K562 (cell line): Measurements from ENCODE around the gene SLC25A53. TPM values are rescaled to one million over a fixed set of nuclear protein-coding genes. Genes with fewer than 3 reads are reported as not detected.

Source experiments
- ATAC-seq: fragments of 200-7000 bp; cut with Tn5 transposase; 3 replicates; pipeline ENCODE4 v1.9.1; 2020; ENCODE audit warnings: moderate library complexity
- BruUV-seq: library from RNA; stranded (reverse); fragments of 400-500 nt; replicated peaks from 2 replicates; lab custom pipeline; 2021; lab: Mats Ljungman, UMichigan
- CTCF ChIA-PET: fragments of 300-600 bp; formaldehyde crosslinking; extraction: SDS; loops from one replicate; lab custom pipeline; 2021; ENCODE audit warnings: low intra/inter-chr PET ratio; lab: Yijun Ruan, JAX
- POLR2A ChIA-PET: fragments of 300-600, 350-650 bp; sonication (Branson Sonifier 250); formaldehyde crosslinking; extraction: SDS; loops from one replicate; lab custom pipeline; 2021; ENCODE audit warnings: antibody characterized with exemption, inconsistent platforms; lab: Yijun Ruan, JAX
- DNase-seq, 4 experiments: peaks; one replicate each; pipeline versions ENCODE4 v3.0.0 to v3.0.0-alpha.2; 2011 to 2018; ENCODE audit warnings: low spot score in 3 of 4, mixed read lengths in 3 of 4; ENCODE audit errors: extremely low read depth in 1 of 4
- FAIRE-seq: peaks from 2 replicates; lab custom pipeline; 2011; peaks lifted over from hg19 to GRCh38; lab: Jason Lieb, UNC
- H2AFZ ChIP-seq: 2 replicates; pipeline ENCODE4 v1.6.0; 2011; ENCODE audit warnings: low read depth, low read length, control low read depth, inconsistent platforms
- H3K27ac ChIP-seq: fragments of 200-600 bp; 3 replicates; pipeline ENCODE4 v1.8.0; 2011; ENCODE audit warnings: low read depth, mild to moderate bottlenecking, control low read depth, inconsistent platforms, low read length, moderate library complexity, mixed read lengths; ENCODE audit errors: extremely low read depth
- H3K27me3 ChIP-seq, 2 experiments: fragments of 300-600 bp in 1 of 2; 2 replicates in 1 of 2; 3 replicates in 1 of 2; pipeline versions ENCODE4 v1.6.0 to v1.8.0; 2011; ENCODE audit warnings: inconsistent platforms in 2 of 2, low read length in 2 of 2, mild to moderate bottlenecking in 1 of 2, mixed read lengths in 1 of 2, moderate library complexity in 1 of 2; ENCODE audit not compliant: control insufficient read depth in 2 of 2, insufficient read depth in 2 of 2
- H3K36me3 ChIP-seq: fragments of 300-600 bp; 3 replicates; pipeline ENCODE4 v1.8.0; 2011; ENCODE audit warnings: mild to moderate bottlenecking, low read length, inconsistent platforms; ENCODE audit not compliant: control insufficient read depth, insufficient read depth
- H3K4me1 ChIP-seq, 2 experiments: fragments of 200-600 bp in 1 of 2; replicated peaks in 1 of 2; 2 replicates in 1 of 2; 3 replicates in 1 of 2; pipeline versions ENCODE4 v1.5.1 to v1.8.0; 2011; ENCODE audit warnings: inconsistent platforms in 2 of 2, low read length in 2 of 2, mild to moderate bottlenecking in 1 of 2, mixed read lengths in 1 of 2, moderate library complexity in 1 of 2; ENCODE audit not compliant: control insufficient read depth in 2 of 2, insufficient read depth in 2 of 2
- H3K4me2 ChIP-seq: 2 replicates; pipeline ENCODE4 v1.6.1; 2011; ENCODE audit warnings: low read length, control low read depth, inconsistent platforms, mixed read lengths; ENCODE audit not compliant: insufficient read depth
- H3K4me3 ChIP-seq: fragments of 200-600 bp; sonication (generic), shearing (Covaris generic); 2 replicates; pipeline ENCODE4 v1.5.1; 2016; ENCODE audit warnings: control low read depth, inconsistent platforms
- H3K79me2 ChIP-seq: fragments of 200-600 bp; 3 replicates; pipeline ENCODE4 v1.8.0; 2011; ENCODE audit warnings: low read length, inconsistent platforms; ENCODE audit not compliant: control insufficient read depth, insufficient read depth
- H3K9ac ChIP-seq, 2 experiments: 2 replicates each; pipeline versions ENCODE4 v1.6.0 to v1.6.1; 2011; ENCODE audit warnings: low read depth in 2 of 2, low read length in 2 of 2, control low read depth in 1 of 2, inconsistent platforms in 1 of 2, mild to moderate bottlenecking in 1 of 2, mixed read lengths in 1 of 2; ENCODE audit not compliant: insufficient read depth in 1 of 2
- H3K9me1 ChIP-seq: one replicate; pipeline ENCODE4 v1.6.0; 2011; ENCODE audit warnings: inconsistent platforms, mild to moderate bottlenecking, low read length, moderate library complexity; ENCODE audit not compliant: control insufficient read depth, insufficient read depth
- H3K9me3 ChIP-seq: replicated peaks from 2 replicates; pipeline ENCODE4 v1.5.1; 2011; ENCODE audit warnings: low read depth, low read length, inconsistent platforms; ENCODE audit not compliant: control insufficient read depth, insufficient read depth
- H4K20me1 ChIP-seq: replicated peaks from 2 replicates; pipeline ENCODE4 v1.6.1; 2011; ENCODE audit warnings: low read length, inconsistent platforms, mixed read lengths; ENCODE audit not compliant: control insufficient read depth, insufficient read depth
- C11orf30 ChIP-seq: fragments of 450-650 bp; IDR thresholded peaks from 2 replicates; pipeline ENCODE4 v1.6.1; 2016; ENCODE audit warnings: low read depth, mild to moderate bottlenecking
- HIVEP1 ChIP-seq: fragments of 250-450 bp; sonication (Bioruptor Pico); IDR thresholded peaks from 2 replicates; pipeline ENCODE4 v1.4.0; 2020; ENCODE audit warnings: mild to moderate bottlenecking
- MAFF ChIP-seq: IDR thresholded peaks from 2 replicates; pipeline ENCODE4 v1.6.1; 2012; ENCODE audit warnings: low read length, improper control_type of control experiment
- MAFG ChIP-seq: fragments of 450-650 bp; conservative IDR thresholded peaks from 2 replicates; pipeline ENCODE4 v1.6.1; 2016; ENCODE audit warnings: missing genetic modification characterization, missing compliant biosample characterization
- MAFK ChIP-seq: IDR thresholded peaks from 2 replicates; pipeline ENCODE4 v1.6.1; 2011; ENCODE audit warnings: low read length, improper control_type of control experiment
- ZNF316 ChIP-seq: fragments of 450-650 bp; IDR thresholded peaks from 2 replicates; pipeline ENCODE4 v1.6.1; 2016
- ZNF354B ChIP-seq: fragments of 250-450 bp; sonication (Bioruptor Pico); IDR thresholded peaks from 2 replicates; pipeline ENCODE4 v1.4.0; 2020
- WGBS: fragments of 100-300 bp; shearing (Covaris generic); methylation state at CpG from one replicate; pipeline ENCODE4 v1.1.6; 2016; ENCODE audit warnings: low coverage, mixed read lengths; ENCODE audit not compliant: insufficient coverage; ENCODE audit errors: missing lambda C conversion rate; 5-methylcytosine and 5-hydroxymethylcytosine counted together
- in situ Hi-C: fragments of 300-500 bp; cut with MboI; formaldehyde crosslinking; loops from 4 replicates; pipeline ENCODE4 v1.15.0; 2018; ENCODE audit warnings: inconsistent platforms, mixed read lengths
- intact Hi-C: fragments of 100-400 bp; cut with micrococcal nuclease; formaldehyde crosslinking; loops from 2 replicates; pipeline ENCODE4 v1.14.2; 2022
- polyA plus RNA-seq, 8 experiments: library from polyadenylated mRNA; depleted of rRNA in 4 of 8; stranded (reverse) in 5 of 8; unstranded in 3 of 8; fragments of >200 nt; fragmentation: Nextera tagmentation in 2 of 8; fragmentation: Illumina TruSeq in 1 of 8; extraction: Ambion mirVana in 2 of 8; extraction: Trizol in 1 of 8; gene quantifications; 2 replicates each; pipeline versions ENCODE4 v1.2.1 to v1.2.3, GENCODE V29; 2011 to 2014; ENCODE audit warnings: inconsistent platforms in 1 of 8, missing spikeins in 1 of 8
- total RNA-seq, 7 experiments: library from RNA; depleted of rRNA in 6 of 7; stranded (reverse); fragments of >200 nt in 6 of 7; fragmentation: Illumina TruSeq in 2 of 7; extraction: Trizol in 2 of 7; gene quantifications; 2 replicates each; pipeline versions ENCODE4 v1.2.1 to v1.2.3, GENCODE V29; 2011 to 2021; ENCODE audit warnings: low replicate concordance in 1 of 7

The SLC25A53 gene
- total and polyA plus RNA-seq, 9 of the 15 experiments (the other 6 are each of a cell fraction or from before 2014, with no cell fraction given): 2.4 to 8.6 (median 5.6) TPM

GRCh38 chrX:104105330-104106262 lies 51.2 kb downstream of the SLC25A53 start:
- Histone ChIP-seq H3K4me1 (no peaks in the 10 kb centered on the region), H3K79me2 (no peaks in the 10 kb centered on the region), H3K9me3 (no peaks in the 10 kb centered on the region), H2AFZ (no peak overlapping the region), H3K27me3 (no peaks in the 10 kb centered on the region; a peak in 1 of 5 replicates), H3K36me3 (no peaks in the 10 kb centered on the region), H3K4me3 (no peak overlapping the region), H3K27ac (no peak overlapping the region), H3K4me2 (no peak overlapping the region), H3K9ac (no peak overlapping the region), H4K20me1 (no peaks in the 10 kb centered on the region), H3K9me1 (no peaks in the 10 kb centered on the region)
- intact Hi-C loops (no loop called here), in situ Hi-C loops (no loop called here)
- no TSS peak for BruUV-seq
- DNase-seq (no peak), ATAC-seq (no peak), FAIRE-seq (no peak)
- ChIA-PET POLR2A (interaction anchor here (0.6 kb wide), 1 partner anchor 16 kb away, joined by 3 read pairs; no protein-coding TSS in a partner anchor), CTCF (no interaction called here)
- TF ChIP-seq HIVEP1 (CRISPR knock-in tag): no peak
- TF ChIP-seq C11orf30: peak; percentile 78
- peak; percentile 97 for TF ChIP-seq MAFF
- no peak for TF ChIP-seq ZNF354B (CRISPR knock-in tag)
- TF ChIP-seq MAFG: peak; percentile 87
- peak; percentile 91 for TF ChIP-seq ZNF316
- TF ChIP-seq MAFK: peak; percentile 97
- WGBS: 2% methylated on average over 11 of the region's 11 CpGs
